ENCODE data around the gene MEF2D.

The MEF2D gene

DNA sequence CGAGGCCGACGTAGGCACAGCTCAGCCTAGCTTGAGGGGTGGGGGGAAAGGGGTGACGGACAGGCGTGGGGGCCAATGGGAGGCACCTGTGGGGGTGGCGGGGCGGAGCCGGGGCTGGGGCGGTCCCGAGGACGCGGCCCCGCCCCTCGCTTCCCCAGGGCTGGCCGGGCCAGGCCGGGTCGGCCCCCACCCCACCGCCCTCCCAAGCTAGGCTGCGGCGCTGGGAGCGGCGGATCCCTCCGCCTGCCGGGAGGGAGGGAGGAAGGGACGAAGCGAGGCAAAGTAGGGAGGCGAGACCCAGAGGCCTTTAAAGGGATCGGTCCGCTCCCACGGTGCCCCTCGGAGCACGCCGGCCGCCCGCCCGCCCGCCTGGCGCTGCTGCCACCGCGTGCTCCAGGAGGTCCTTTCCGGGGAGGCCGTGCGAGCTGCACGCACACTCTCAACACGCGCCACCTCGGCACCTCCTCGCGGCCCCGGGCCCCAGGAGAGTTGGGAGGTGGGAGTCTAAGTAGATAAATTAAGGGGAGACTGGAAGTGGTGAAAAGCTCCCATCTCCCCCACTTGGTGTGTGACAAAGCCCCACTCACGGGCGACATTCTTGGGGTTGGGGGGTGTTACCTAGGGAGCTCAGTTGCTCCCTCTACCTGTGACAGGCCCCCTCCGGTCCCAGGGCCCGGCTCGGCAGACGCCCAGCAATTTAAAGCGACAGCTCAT is 375 bp upstream of the MEF2D start:
- TF ChIP-seq, protein P1, sequence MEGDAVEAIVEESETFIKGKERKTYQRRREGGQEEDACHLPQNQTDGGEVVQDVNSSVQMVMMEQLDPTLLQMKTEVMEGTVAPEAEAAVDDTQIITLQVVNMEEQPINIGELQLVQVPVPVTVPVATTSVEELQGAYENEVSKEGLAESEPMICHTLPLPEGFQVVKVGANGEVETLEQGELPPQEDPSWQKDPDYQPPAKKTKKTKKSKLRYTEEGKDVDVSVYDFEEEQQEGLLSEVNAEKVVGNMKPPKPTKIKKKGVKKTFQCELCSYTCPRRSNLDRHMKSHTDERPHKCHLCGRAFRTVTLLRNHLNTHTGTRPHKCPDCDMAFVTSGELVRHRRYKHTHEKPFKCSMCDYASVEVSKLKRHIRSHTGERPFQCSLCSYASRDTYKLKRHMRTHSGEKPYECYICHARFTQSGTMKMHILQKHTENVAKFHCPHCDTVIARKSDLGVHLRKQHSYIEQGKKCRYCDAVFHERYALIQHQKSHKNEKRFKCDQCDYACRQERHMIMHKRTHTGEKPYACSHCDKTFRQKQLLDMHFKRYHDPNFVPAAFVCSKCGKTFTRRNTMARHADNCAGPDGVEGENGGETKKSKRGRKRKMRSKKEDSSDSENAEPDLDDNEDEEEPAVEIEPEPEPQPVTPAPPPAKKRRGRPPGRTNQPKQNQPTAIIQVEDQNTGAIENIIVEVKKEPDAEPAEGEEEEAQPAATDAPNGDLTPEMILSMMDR (IDR thresholded peaks at IDR 0.05; ENCODE audit: insufficient read depth, low read length, missing control alignments): peak; percentile 52
- DNase-seq (ENCODE audit: low read depth, low spot score): peak; percentile 63
- CTCF ChIA-PET: interaction anchor here (0.6 to 17.6 kb wide), 10 partner anchors 10 to 124 kb away, joined by 3 to 270 read pairs (median 4); partner anchors contain the start of gene NAXE
- H3K4me3 ChIP-seq (ENCODE audit: low read depth, low read length): peak overlapping the region; percentile 96
- POLR2A ChIA-PET: interaction anchor here (0.9 to 5.4 kb wide), 9 partner anchors 9 to 90 kb away, joined by 3 to 31 read pairs (median 4); partner anchors contain the start of gene NAXE

DNA sequence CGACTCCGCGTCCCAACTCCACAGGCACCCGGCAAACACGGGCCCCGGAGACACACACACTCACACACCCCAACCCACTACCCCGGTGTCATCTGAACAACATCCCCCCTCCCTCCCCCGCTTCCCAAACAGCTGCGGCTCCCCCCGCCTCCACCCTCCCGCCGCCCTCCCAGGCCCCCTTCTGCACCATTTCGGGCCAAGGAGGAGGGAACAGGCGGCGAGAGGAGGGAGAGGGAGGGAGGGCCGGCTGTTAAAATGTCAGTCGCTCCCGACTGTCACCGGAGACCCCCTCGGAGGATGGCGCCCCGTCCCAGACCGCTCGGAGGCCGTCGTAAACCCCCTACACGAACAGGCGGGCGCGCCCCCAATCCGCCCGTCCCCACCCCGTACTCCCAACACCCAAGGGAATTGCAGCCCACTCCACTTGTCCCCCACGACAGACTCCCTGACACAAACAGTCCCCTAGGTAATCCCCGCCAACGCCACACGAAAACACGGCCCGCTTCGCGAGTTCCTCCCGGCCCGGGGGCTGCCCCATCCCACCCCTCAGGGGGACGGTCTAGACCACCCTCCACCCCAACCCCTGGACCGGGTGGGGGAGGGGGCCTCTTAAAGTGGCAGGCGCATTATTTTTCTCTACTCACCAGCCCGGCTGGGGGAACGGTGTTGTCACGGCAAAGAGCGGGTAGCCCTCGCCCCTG is 583 bp downstream of the MEF2D start:
- TF ChIP-seq, protein P1 (IDR thresholded peaks at IDR 0.05; ENCODE audit: insufficient read depth, low read length, missing control alignments): no peak
- ChIA-PET CTCF (interaction anchor here (0.7 to 17.6 kb wide), 5 partner anchors 14 to 1333 kb away, joined by 3 to 270 read pairs (median 5); no protein-coding TSS in a partner anchor), POLR2A (interaction anchor here (0.6 to 5.4 kb wide), 7 partner anchors 9 to 94 kb away, joined by 3 to 31 read pairs (median 4); partner anchors contain the start of gene NAXE)
- H3K4me3 ChIP-seq (ENCODE audit: low read depth, low read length): peak overlapping the region; percentile 96
- no peak for DNase-seq (ENCODE audit: low read depth, low spot score)

DNA sequence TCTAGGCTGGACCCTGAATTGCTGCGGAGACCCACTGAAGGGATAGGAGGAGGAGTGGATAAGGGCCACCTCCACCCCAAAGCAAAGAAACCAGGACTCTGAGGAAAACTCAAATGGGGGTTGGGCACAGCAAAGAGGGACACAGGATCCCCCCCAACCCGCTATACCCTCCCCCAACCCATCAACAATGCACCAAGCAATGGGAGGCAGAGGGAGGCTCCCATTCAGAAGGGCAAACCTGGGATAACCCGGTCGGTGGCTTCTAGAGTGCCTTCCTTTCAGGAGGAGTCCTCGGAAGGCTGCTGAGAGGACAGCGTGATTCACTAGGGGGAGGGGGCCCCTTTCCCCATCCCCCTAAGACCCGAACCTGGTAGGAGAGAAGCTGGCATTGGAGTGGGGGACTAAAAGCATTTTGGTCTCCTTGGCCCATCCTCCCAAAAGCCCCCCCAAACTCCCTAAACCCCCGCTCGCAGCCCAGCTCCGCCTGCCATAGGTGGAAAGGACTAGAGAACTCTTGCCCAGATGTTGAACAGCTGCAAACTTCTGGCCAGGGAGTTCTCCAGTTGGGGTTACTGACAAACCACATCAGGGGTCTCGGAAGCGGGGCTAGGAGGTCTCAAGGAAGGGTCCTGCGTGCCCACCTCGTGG is 1.3 kb downstream of the MEF2D start:
- ChIA-PET CTCF (interaction anchor here (0.7 to 17.6 kb wide), 5 partner anchors 13 to 1332 kb away, joined by 3 to 270 read pairs (median 5); no protein-coding TSS in a partner anchor), POLR2A (interaction anchor here (0.7 to 1.3 kb wide), 2 partner anchors 9 to 92 kb away, joined by 3 to 6 read pairs; partner anchors contain the start of gene NAXE)
- H3K4me3 ChIP-seq (ENCODE audit: low read depth, low read length): peak overlapping the region; percentile 96
- DNase-seq (ENCODE audit: low read depth, low spot score): no peak
- TF ChIP-seq, protein P1 (IDR thresholded peaks at IDR 0.05; ENCODE audit: insufficient read depth, low read length, missing control alignments): no peak

DNA sequence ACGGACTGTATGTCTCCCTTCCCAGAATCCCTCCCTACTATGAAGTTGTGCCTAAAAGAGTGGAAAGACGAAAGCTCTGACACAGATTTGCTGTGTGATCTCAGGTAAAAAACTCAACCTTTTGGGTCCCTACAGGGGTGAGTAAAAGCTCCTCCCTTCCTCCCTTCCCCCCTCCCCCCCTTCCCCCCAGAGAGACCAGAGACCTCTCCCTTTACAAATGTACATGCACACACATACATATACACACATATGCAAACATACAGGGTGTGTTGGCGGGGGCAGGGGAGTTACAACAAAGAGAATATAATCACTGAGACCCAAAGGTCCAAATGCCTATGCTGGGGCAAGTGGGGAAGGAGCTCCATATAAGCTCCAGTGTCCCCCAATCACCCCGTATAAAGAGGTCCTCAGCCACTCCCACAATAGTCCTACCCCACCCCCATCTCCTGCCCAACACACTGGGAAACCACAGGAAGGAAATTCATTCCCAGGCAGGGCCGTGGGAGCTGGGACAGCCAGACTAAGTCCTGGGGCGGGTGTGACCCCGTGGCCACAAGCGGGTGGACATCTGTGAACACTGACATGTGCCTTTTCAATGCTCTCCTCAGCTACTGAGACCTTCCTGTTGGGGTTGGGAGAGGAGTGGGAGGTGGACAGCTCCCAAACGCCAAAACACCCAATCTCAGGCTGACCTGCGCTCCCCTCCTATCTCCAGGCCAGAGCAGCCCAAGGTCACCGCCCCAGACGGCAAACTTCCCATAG is 2.0 kb downstream of the MEF2D start:
- H3K4me3 ChIP-seq (ENCODE audit: low read depth, low read length): peak overlapping the region; percentile 96
- no peak for DNase-seq (ENCODE audit: low read depth, low spot score)
- CTCF ChIA-PET: interaction anchor here (0.7 to 17.6 kb wide), 5 partner anchors 13 to 113 kb away, joined by 3 to 270 read pairs (median 5); no protein-coding TSS in a partner anchor
- TF ChIP-seq, protein P1 (IDR thresholded peaks at IDR 0.05; ENCODE audit: insufficient read depth, low read length, missing control alignments): no peak
- POLR2A ChIA-PET: interaction anchor here (1.3 kb wide), 1 partner anchor 8 kb away, joined by 6 read pairs; no protein-coding TSS in a partner anchor

DNA sequence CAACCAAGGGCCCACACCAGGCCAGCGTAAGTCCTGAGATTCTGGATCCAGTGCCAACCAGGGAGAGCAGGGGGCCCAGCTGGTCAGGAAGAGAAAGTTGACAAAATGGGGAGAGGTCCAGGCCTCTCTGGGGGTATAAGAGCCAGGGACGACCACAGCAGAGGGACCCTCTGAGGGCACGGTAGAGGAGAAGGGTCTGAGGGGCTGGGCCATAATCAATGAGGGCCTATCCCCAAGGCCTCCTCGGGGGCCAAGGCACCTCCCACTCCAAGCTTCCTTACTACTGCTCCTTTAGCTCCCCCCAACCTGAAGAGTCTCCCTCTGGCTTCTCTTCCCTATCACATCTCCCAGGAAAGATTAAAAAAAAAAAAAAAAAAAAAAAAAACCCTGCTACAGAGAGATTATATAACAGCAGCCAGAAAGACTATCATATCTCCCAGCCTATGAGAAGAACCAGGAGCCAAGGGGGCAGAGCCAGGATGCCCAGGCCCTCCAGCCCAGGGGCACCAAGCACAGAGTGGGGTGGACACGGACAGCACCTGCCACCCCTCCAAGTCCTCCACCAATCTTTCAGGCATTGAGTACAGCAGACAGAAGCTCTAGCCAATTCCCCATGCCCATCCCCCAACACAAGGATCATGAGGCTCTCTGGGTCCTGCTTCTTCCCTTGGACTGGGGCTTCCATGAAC is 2.7 kb downstream of the MEF2D start:
- peak overlapping the region; percentile 96 for H3K4me3 ChIP-seq (ENCODE audit: low read depth, low read length)
- DNase-seq (ENCODE audit: low read depth, low spot score): no peak
- CTCF ChIA-PET: interaction anchor here (1.0 to 17.6 kb wide), 3 partner anchors 12 to 112 kb away, joined by 4 to 270 read pairs (median 5); no protein-coding TSS in a partner anchor
- TF ChIP-seq, protein P1 (IDR thresholded peaks at IDR 0.05; ENCODE audit: insufficient read depth, low read length, missing control alignments): no peak
- POLR2A ChIA-PET: no interaction called here

Data from AG04449 (cell line).